NCI-H1694 (cell line): ENCODE measurements around the gene OR6M1.

Experiments
- DNase-seq: peaks from one replicate; lab custom pipeline; 2025; lab: John Stamatoyannopoulos, UW

The OR6M1 gene

GRCh38 chr11:123806249-123806648, at the start of gene OR6M1:
Gene OR6M1, minus strand, starts transcription at chr11:123806349. Its CDS starts 0 bp downstream, at chr11:123806349.
- DNase-seq: no peak

- no peak for DNase-seq
These were observed 46.9 kb upstream of the OR6M1 start for GRCh38 chr11:123853038-123853437.

- DNase-seq: no peak
These were observed 46.2 kb upstream of the OR6M1 start for GRCh38 chr11:123852321-123852720.

GRCh38 chr11:123851110-123851509, 45.0 kb upstream of the OR6M1 start:
- DNase-seq: no peak

GRCh38 chr11:123841174-123841573, 35.0 kb upstream of the OR6M1 start:
- no peak for DNase-seq

- DNase-seq: no peak
These were observed 33.0 kb upstream of the OR6M1 start for GRCh38 chr11:123839131-123839530.

- DNase-seq: no peak
These were observed 32.5 kb upstream of the OR6M1 start for GRCh38 chr11:123838659-123839058.

GRCh38 chr11:123838199-123838598, 32.0 kb upstream of the OR6M1 start:
- no peak for DNase-seq

GRCh38 chr11:123833095-123833494, 26.9 kb upstream of the OR6M1 start:
- DNase-seq: no peak

GRCh38 chr11:123829745-123830144, 23.6 kb upstream of the OR6M1 start:
- no peak for DNase-seq

GRCh38 chr11:123822599-123822998, 16.4 kb upstream of the OR6M1 start:
- DNase-seq: no peak

GRCh38 chr11:123822032-123822431, 15.9 kb upstream of the OR6M1 start:
- no peak for DNase-seq

- DNase-seq: no peak
These were observed 9.0 kb upstream of the OR6M1 start for GRCh38 chr11:123815122-123815521.

GRCh38 chr11:123801765-123802164, 4.4 kb downstream of the OR6M1 start:
- no peak for DNase-seq

GRCh38 chr11:123800036-123800435, 6.1 kb downstream of the OR6M1 start:
- DNase-seq: peak; percentile 64

- peak; percentile 83 for DNase-seq
These were observed 6.7 kb downstream of the OR6M1 start for GRCh38 chr11:123799438-123799837.

GRCh38 chr11:123798513-123799252, 7.5 kb downstream of the OR6M1 start:
- no peak for DNase-seq

GRCh38 chr11:123798079-123798478, 8.1 kb downstream of the OR6M1 start:
- no peak for DNase-seq

GRCh38 chr11:123797541-123797940, 8.6 kb downstream of the OR6M1 start:
- DNase-seq: no peak

GRCh38 chr11:123797114-123797513, 9.0 kb downstream of the OR6M1 start:
- DNase-seq: no peak

GRCh38 chr11:123796226-123796625, 9.9 kb downstream of the OR6M1 start:
- DNase-seq: no peak

- no peak for DNase-seq
These were observed 22.6 kb downstream of the OR6M1 start for GRCh38 chr11:123783536-123783935.

- no peak for DNase-seq
These were observed 27.6 kb downstream of the OR6M1 start for GRCh38 chr11:123778511-123778910.
